ENCODE measurements around the gene CISH.

Gene CISH

DNA sequence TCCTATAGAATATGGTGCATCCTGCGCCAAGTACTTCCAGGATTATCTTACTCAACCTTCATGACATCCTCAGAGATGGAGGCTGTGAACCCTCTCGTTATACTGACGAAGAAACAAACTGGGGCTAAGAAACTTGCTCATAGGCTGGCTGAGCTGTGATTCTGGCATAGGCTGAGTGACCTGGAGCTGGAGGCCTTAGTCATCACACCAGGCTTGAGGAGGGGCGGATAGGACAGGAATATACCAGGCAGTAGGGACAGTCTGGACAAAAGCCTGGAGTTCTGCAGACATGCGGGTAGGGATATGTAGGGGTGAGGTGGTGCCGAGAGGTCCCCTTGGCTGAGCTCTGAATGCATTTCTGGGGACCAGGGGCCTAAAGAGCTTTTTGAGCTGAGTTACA, 24.2 kb downstream of the CISH start:
- DNase-seq (ENCODE audit: low read depth, low spot score) = no peak
- Histone ChIP-seq H3K9me3 (ENCODE audit: insufficient read depth, low read length) (no peaks in the 10 kb centered on the region), H3K4me3 (ENCODE audit: insufficient read length, low read depth) (no peak overlapping the region), H3K9ac (ENCODE audit: insufficient read length, low read depth) (no peak overlapping the region), H3K36me3 (ENCODE audit: insufficient read depth, insufficient read length, low read length) (peaks cover 32% of the 10 kb centered on the region), H3K27me3 (ENCODE audit: insufficient read depth, insufficient read length) (no peaks in the 10 kb centered on the region), H3K4me1 (ENCODE audit: insufficient read depth, insufficient read length) (peaks cover 16% of the 10 kb centered on the region)
- no peak for TF ChIP-seq ZNF274 (IDR thresholded peaks at IDR 0.05; ENCODE audit: low read depth, low read length)
- no peak for TF ChIP-seq YY1 (IDR thresholded peaks at IDR 0.05; ENCODE audit: insufficient read depth, insufficient read length)
- no peak for TF ChIP-seq SUZ12 (IDR thresholded peaks at IDR 0.05; ENCODE audit: extremely low read depth, insufficient read depth, insufficient read length)

DNA sequence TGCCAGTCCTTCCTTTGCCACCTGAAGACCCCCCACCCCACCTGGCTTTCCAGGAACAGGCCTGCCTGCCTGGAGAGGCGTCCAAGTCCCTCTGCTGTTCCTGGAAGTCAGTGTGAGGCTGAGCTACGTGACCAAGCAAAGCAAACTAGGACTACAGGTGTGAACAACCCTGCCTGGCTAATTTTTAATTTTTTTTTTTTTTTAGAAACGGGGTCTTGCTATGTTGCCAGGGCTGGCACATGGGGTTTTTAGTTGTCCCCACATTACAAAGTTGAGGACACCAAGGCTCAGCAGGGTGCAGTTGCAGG, 24.9 kb downstream of the CISH start:
- no peak overlapping the region for H3K4me3 ChIP-seq (ENCODE audit: insufficient read length, low read depth)
- DNase-seq (ENCODE audit: low read depth, low spot score) = no peak
- H3K9ac ChIP-seq (ENCODE audit: insufficient read length, low read depth) = no peak overlapping the region
- H3K9me3 ChIP-seq (ENCODE audit: insufficient read depth, low read length) = no peaks in the 10 kb centered on the region
- H3K36me3 ChIP-seq (ENCODE audit: insufficient read depth, insufficient read length, low read length) = peaks cover 39% of the 10 kb centered on the region
- H3K4me1 ChIP-seq (ENCODE audit: insufficient read depth, insufficient read length) = peaks cover 16% of the 10 kb centered on the region
- H3K27me3 ChIP-seq (ENCODE audit: insufficient read depth, insufficient read length) = no peaks in the 10 kb centered on the region
- TF ChIP-seq YY1 (IDR thresholded peaks at IDR 0.05; ENCODE audit: insufficient read depth, insufficient read length) (no peak), SUZ12 (IDR thresholded peaks at IDR 0.05; ENCODE audit: extremely low read depth, insufficient read depth, insufficient read length) (no peak), ZNF274 (IDR thresholded peaks at IDR 0.05; ENCODE audit: low read depth, low read length) (no peak)

DNA sequence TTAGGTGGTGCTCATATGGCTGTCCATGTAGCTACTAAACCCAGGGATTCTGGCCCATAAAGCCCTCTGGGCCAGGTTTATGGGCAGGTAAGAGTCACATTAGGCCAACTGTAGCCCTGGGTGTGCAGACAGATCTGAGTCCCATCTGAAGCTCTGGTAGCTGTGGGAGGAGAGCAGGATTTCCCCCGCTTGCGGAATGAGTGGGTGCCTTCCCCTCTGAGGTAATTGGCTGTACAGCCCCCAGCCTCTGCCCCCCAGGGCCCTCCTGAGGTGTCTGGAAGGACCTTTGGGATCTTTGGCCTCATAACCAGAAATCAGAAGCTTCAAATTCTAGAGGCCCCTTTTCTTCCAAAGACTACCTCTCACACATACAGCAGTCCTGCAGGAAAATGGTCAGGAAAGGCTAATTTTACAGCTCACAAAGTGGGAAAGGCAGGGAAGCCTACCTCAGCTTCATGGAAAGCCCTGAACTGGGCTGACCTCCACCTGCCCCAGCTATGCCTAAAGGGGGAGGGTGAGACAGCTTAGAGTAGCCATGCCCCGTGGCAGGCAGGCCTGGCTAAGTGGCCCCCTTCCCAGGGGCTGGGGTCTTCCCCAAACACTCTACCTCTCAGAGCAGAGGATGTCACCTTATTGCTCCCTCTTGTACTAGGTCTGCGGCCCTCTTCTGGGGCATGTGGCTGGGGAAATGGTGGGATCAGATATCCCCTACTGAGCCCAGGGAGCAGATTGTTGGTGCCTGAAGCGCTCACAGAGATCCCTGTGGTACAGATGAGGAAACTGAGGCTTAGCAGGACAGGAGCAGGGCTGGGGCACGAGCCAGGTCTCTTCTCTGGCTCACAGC, 25.4 kb downstream of the CISH start:
- H3K27me3 ChIP-seq (ENCODE audit: insufficient read depth, insufficient read length) = no peaks in the 10 kb centered on the region
- peaks cover 12% of the 10 kb centered on the region for H3K4me1 ChIP-seq (ENCODE audit: insufficient read depth, insufficient read length)
- H3K9me3 ChIP-seq (ENCODE audit: insufficient read depth, low read length) = no peaks in the 10 kb centered on the region
- H3K36me3 ChIP-seq (ENCODE audit: insufficient read depth, insufficient read length, low read length) = peaks cover 45% of the 10 kb centered on the region
- no peak overlapping the region for H3K4me3 ChIP-seq (ENCODE audit: insufficient read length, low read depth)
- TF ChIP-seq ZNF274 (IDR thresholded peaks at IDR 0.05; ENCODE audit: low read depth, low read length) = no peak
- no peak for TF ChIP-seq SUZ12 (IDR thresholded peaks at IDR 0.05; ENCODE audit: extremely low read depth, insufficient read depth, insufficient read length)
- no peak for TF ChIP-seq YY1 (IDR thresholded peaks at IDR 0.05; ENCODE audit: insufficient read depth, insufficient read length)
- DNase-seq (ENCODE audit: low read depth, low spot score) = no peak
- H3K9ac ChIP-seq (ENCODE audit: insufficient read length, low read depth) = no peak overlapping the region

DNA sequence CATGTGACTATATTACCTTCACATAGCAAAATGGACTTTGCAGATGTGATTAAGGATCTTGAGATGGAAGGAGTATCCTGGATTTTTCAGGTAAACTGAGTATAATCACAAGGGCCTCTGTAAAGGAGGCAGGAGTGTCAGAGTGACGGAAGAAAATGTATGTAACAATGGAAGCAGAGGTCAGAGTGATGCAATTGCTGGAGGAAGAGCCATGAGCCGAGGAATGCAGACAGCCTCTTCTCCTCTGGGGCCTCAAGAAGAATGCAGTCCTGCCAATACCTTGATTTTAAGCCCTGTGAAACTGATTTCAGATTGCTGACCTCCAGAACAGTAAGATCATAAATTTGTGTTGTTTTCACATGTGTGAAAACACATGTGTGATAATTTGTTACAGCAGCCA, 27.2 kb downstream of the CISH start:
- TF ChIP-seq SUZ12 (IDR thresholded peaks at IDR 0.05; ENCODE audit: extremely low read depth, insufficient read depth, insufficient read length) (no peak), YY1 (IDR thresholded peaks at IDR 0.05; ENCODE audit: insufficient read depth, insufficient read length) (no peak), ZNF274 (IDR thresholded peaks at IDR 0.05; ENCODE audit: low read depth, low read length) (no peak)
- Histone ChIP-seq H3K4me3 (ENCODE audit: insufficient read length, low read depth) (no peak overlapping the region), H3K27me3 (ENCODE audit: insufficient read depth, insufficient read length) (no peaks in the 10 kb centered on the region), H3K9ac (ENCODE audit: insufficient read length, low read depth) (no peak overlapping the region), H3K4me1 (ENCODE audit: insufficient read depth, insufficient read length) (peaks cover 6% of the 10 kb centered on the region), H3K36me3 (ENCODE audit: insufficient read depth, insufficient read length, low read length) (peaks cover 62% of the 10 kb centered on the region), H3K9me3 (ENCODE audit: insufficient read depth, low read length) (no peaks in the 10 kb centered on the region)
- no peak for DNase-seq (ENCODE audit: low read depth, low spot score)

DNA sequence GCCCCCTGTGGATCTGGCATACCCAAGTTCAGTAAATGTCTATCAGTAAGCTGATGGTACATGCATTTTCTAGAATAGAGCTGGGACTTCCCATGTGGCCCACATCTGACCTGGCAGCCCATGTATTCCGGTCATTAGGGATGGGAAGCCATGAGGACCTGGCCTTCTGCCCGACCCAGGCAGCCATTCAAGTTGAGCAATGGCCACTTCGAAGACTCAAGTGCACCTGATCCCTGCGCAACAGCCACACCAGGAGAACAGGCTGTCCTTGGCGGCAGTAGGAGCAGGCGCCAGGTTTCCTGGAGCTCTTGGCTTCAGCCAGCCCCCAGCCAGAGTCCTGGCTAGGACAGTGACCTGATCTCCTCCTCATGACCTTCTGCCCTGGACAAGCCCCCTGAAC, 27.7 kb downstream of the CISH start:
- TF ChIP-seq YY1 (IDR thresholded peaks at IDR 0.05; ENCODE audit: insufficient read depth, insufficient read length) (no peak), ZNF274 (IDR thresholded peaks at IDR 0.05; ENCODE audit: low read depth, low read length) (no peak)
- Histone ChIP-seq H3K9ac (ENCODE audit: insufficient read length, low read depth) (no peak overlapping the region), H3K4me1 (ENCODE audit: insufficient read depth, insufficient read length) (peaks cover 6% of the 10 kb centered on the region), H3K4me3 (ENCODE audit: insufficient read length, low read depth) (no peak overlapping the region), H3K9me3 (ENCODE audit: insufficient read depth, low read length) (no peaks in the 10 kb centered on the region), H3K27me3 (ENCODE audit: insufficient read depth, insufficient read length) (no peaks in the 10 kb centered on the region), H3K36me3 (ENCODE audit: insufficient read depth, insufficient read length, low read length) (peaks cover 67% of the 10 kb centered on the region)
- DNase-seq (ENCODE audit: low read depth, low spot score) = no peak

DNA sequence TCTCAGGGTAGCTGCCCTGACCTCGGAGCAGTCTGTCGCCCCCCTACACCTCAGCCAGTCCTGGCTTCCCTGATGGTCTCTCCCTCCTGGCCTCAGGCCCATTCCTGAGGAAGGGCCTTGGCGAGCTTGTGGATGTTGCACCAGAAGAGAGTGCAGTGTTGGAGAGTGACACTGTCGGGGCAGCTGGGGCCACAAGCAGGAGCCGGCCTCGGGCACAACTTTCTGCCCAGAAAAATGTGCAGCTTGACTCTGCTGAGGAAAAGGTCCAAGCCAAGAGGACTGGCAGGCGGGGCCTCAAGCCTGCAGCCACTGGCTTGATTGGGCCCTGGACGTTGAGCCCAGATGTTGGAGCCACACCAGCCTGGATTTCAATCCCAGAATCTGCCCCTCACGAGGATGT, 29.5 kb downstream of the CISH start:
- H3K9me3 ChIP-seq (ENCODE audit: insufficient read depth, low read length) = no peaks in the 10 kb centered on the region
- no peak overlapping the region for H3K4me3 ChIP-seq (ENCODE audit: insufficient read length, low read depth)
- no peak overlapping the region for H3K9ac ChIP-seq (ENCODE audit: insufficient read length, low read depth)
- TF ChIP-seq YY1 (IDR thresholded peaks at IDR 0.05; ENCODE audit: insufficient read depth, insufficient read length) (no peak), SUZ12 (IDR thresholded peaks at IDR 0.05; ENCODE audit: extremely low read depth, insufficient read depth, insufficient read length) (no peak), ZNF274 (IDR thresholded peaks at IDR 0.05; ENCODE audit: low read depth, low read length) (no peak)
- DNase-seq (ENCODE audit: low read depth, low spot score) = no peak
- H3K4me1 ChIP-seq (ENCODE audit: insufficient read depth, insufficient read length) = peaks cover 6% of the 10 kb centered on the region
- H3K36me3 ChIP-seq (ENCODE audit: insufficient read depth, insufficient read length, low read length) = peaks cover 85% of the 10 kb centered on the region
- H3K27me3 ChIP-seq (ENCODE audit: insufficient read depth, insufficient read length) = no peaks in the 10 kb centered on the region

DNA sequence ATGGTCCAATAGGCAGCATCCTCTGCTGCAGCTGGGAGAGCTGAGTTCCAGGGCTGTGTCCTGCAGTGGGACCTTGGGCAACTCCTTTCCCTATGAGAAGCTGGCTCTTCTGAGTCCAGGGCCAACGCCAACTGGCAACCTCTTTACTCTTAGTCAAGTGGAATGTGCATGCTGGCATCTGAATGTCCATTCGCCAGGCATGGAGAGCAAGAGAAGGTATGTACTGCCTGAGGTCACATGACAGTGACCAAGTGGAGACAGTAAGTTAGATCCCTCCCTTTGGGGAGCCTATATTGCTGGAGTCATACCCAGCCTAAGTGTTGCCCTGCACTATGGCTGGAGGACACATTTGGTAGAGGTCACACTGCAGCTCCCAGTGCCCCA, 30.1 kb downstream of the CISH start:
- H3K4me3 ChIP-seq (ENCODE audit: insufficient read length, low read depth) = no peak overlapping the region
- peaks cover 6% of the 10 kb centered on the region for H3K4me1 ChIP-seq (ENCODE audit: insufficient read depth, insufficient read length)
- peaks cover 91% of the 10 kb centered on the region for H3K36me3 ChIP-seq (ENCODE audit: insufficient read depth, insufficient read length, low read length)
- H3K27me3 ChIP-seq (ENCODE audit: insufficient read depth, insufficient read length) = no peaks in the 10 kb centered on the region
- no peaks in the 10 kb centered on the region for H3K9me3 ChIP-seq (ENCODE audit: insufficient read depth, low read length)
- no peak for DNase-seq (ENCODE audit: low read depth, low spot score)
- no peak for TF ChIP-seq ZNF274 (IDR thresholded peaks at IDR 0.05; ENCODE audit: low read depth, low read length)
- no peak for TF ChIP-seq SUZ12 (IDR thresholded peaks at IDR 0.05; ENCODE audit: extremely low read depth, insufficient read depth, insufficient read length)
- no peak for TF ChIP-seq YY1 (IDR thresholded peaks at IDR 0.05; ENCODE audit: insufficient read depth, insufficient read length)
- no peak overlapping the region for H3K9ac ChIP-seq (ENCODE audit: insufficient read length, low read depth)
